Measurements from ENCODE around the gene HOXC6. TPM values are rescaled to one million over a fixed set of nuclear protein-coding genes. Genes with fewer than 3 reads are reported as not detected.

HOXC6 gene
- total and polyA plus RNA-seq, 2 donors (not counting 3 experiments of a cell fraction or from before 2014, with no cell fraction given): 0.58 to 0.72 TPM

GRCh38 chr12:54047964-54048303 lies 19.7 kb downstream of the HOXC6 start:
- no peak for FAIRE-seq
- H3K79me2 ChIP-seq (ENCODE audit: control insufficient read depth, insufficient read depth, low read length): no peaks in the 10 kb centered on the region
- no peak overlapping the region for H3K4me2 ChIP-seq (ENCODE audit: insufficient read depth, low read length)
- no peak overlapping the region for H3K9ac ChIP-seq (replicated peaks; ENCODE audit: extremely low read depth, insufficient read depth, low read length)
- H4K20me1 ChIP-seq (replicated peaks; ENCODE audit: control insufficient read depth, extremely low read depth, insufficient read depth, low read length): no peaks in the 10 kb centered on the region
- no peaks in the 10 kb centered on the region for H3K9me1 ChIP-seq (replicated peaks; ENCODE audit: control insufficient read depth, extremely low read depth, insufficient read depth, low read length)
- BruUV-seq (replicated peaks): no TSS peak
- POLR2A ChIA-PET: no interaction called here
- no peaks in the 10 kb centered on the region for H3K9me3 ChIP-seq (replicated peaks; ENCODE audit: control insufficient read depth, insufficient read depth, low read length)
- intact Hi-C loops (cut with micrococcal nuclease): no loop called here
- CTCF ChIA-PET: no interaction called here
- no peaks in the 10 kb centered on the region for H3K36me3 ChIP-seq (ENCODE audit: control insufficient read depth in 2 of 2, extremely low read depth in 1 of 2, insufficient read depth in 2 of 2, low read length in 2 of 2)
- TF ChIP-seq JUN (IDR thresholded peaks at IDR 0.05; ENCODE audit: borderline replicate concordance, insufficient read depth, insufficient read length, low read depth) (no peak), FOS (IDR thresholded peaks at IDR 0.05; ENCODE audit: borderline replicate concordance, insufficient read depth, low read length) (no peak), POLR2AphosphoS5 (IDR thresholded peaks at IDR 0.05; ENCODE audit: insufficient read depth, low read depth, low read length) (no peak), POLR2A (IDR thresholded peaks at IDR 0.05; ENCODE audit: low read depth, low read length) (no peak), EZH2 (IDR thresholded peaks at IDR 0.05; ENCODE audit: borderline replicate concordance, low read depth, low read length, severe bottlenecking) (no peak)
- TF ChIP-seq, protein P1, sequence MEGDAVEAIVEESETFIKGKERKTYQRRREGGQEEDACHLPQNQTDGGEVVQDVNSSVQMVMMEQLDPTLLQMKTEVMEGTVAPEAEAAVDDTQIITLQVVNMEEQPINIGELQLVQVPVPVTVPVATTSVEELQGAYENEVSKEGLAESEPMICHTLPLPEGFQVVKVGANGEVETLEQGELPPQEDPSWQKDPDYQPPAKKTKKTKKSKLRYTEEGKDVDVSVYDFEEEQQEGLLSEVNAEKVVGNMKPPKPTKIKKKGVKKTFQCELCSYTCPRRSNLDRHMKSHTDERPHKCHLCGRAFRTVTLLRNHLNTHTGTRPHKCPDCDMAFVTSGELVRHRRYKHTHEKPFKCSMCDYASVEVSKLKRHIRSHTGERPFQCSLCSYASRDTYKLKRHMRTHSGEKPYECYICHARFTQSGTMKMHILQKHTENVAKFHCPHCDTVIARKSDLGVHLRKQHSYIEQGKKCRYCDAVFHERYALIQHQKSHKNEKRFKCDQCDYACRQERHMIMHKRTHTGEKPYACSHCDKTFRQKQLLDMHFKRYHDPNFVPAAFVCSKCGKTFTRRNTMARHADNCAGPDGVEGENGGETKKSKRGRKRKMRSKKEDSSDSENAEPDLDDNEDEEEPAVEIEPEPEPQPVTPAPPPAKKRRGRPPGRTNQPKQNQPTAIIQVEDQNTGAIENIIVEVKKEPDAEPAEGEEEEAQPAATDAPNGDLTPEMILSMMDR (IDR thresholded peaks at IDR 0.05; ENCODE audit: extremely low read depth in 1 of 2, insufficient read depth in 1 of 2, low read depth in 1 of 2, low read length in 2 of 2): no peak
- TF ChIP-seq, protein P2, sequence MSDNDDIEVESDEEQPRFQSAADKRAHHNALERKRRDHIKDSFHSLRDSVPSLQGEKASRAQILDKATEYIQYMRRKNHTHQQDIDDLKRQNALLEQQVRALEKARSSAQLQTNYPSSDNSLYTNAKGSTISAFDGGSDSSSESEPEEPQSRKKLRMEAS (IDR thresholded peaks at IDR 0.05; ENCODE audit: insufficient read depth, insufficient read length): no peak
- no peak overlapping the region for H3K27ac ChIP-seq (ENCODE audit: insufficient read depth, low read depth, low read length)
- H3K27me3 ChIP-seq (ENCODE audit: control insufficient read depth in 2 of 2, insufficient read depth in 2 of 2, low read length in 2 of 2): peaks cover 81 to 96% of the 10 kb centered on the region in 2 experiments
- H3K4me3 ChIP-seq (replicated peaks in 1 of 3; ENCODE audit: insufficient read depth in 1 of 3, low read depth in 1 of 3, low read length in 3 of 3): no peak overlapping the region
- no peak for DNase-seq (ENCODE audit: low read depth, low spot score)
- no peak overlapping the region for H2AFZ ChIP-seq (ENCODE audit: low read depth, low read length)
- dilution Hi-C loops (cut with MboI; ENCODE audit: extremely low pct_ligation_motif_present, low sequenced_read_pairs): no loop called here
- H3K4me1 ChIP-seq (ENCODE audit: control insufficient read depth, extremely low read depth, insufficient read depth, low read length): no peaks in the 10 kb centered on the region
